HUES64 (cell line): ENCODE measurements around the gene RAB6B.

Experiments used
- H3K27ac ChIP-seq: 2 replicates; pipeline ENCODE4 v1.7.0; 2013; ENCODE audit warnings: low read depth, low read length, inconsistent platforms
- H3K27me3 ChIP-seq: 2 replicates; pipeline ENCODE4 v1.6.1; 2013; ENCODE audit warnings: mild to moderate bottlenecking, low read length; ENCODE audit not compliant: insufficient read depth
- H3K36me3 ChIP-seq: 2 replicates; pipeline ENCODE4 v1.6.1; 2013; ENCODE audit warnings: mild to moderate bottlenecking, low read length; ENCODE audit not compliant: insufficient read depth
- H3K4me1 ChIP-seq: 2 replicates; pipeline ENCODE4 v1.6.1; 2013; ENCODE audit warnings: mild to moderate bottlenecking, low read length, moderate library complexity; ENCODE audit not compliant: insufficient read depth
- H3K4me3 ChIP-seq: 2 replicates; pipeline ENCODE4 v1.5.1; 2013; ENCODE audit warnings: mild to moderate bottlenecking, low read length, moderate library complexity
- H3K9ac ChIP-seq: 2 replicates; pipeline ENCODE4 v1.6.1; 2013; ENCODE audit warnings: mild to moderate bottlenecking, low read depth, low read length
- H3K9me3 ChIP-seq: 2 replicates; pipeline ENCODE4 v1.6.1; 2013; ENCODE audit warnings: low read depth, low read length; ENCODE audit not compliant: insufficient read depth
- WGBS: fragments of 150-250, 120-280 bp; methylation state at CpG from one replicate; pipeline ENCODE4 v1.1.7; 2013; ENCODE audit warnings: missing lambda C conversion rate; 5-methylcytosine and 5-hydroxymethylcytosine counted together

The RAB6B gene

GRCh38 chr3:133872161-133872560 lies 23.5 kb downstream of the RAB6B start:
- H3K27ac ChIP-seq, result no peak overlapping the region
- no peaks in the 10 kb centered on the region for H3K36me3 ChIP-seq
- H3K4me1 ChIP-seq, result peaks cover 7% of the 10 kb centered on the region; the same call in 1 of the 2 replicates
- no peaks in the 10 kb centered on the region for H3K27me3 ChIP-seq
- no peak overlapping the region for H3K9ac ChIP-seq
- no peak overlapping the region for H3K4me3 ChIP-seq
- no peaks in the 10 kb centered on the region for H3K9me3 ChIP-seq
- WGBS, result 92% methylated on average over 4 of the region's 4 CpGs

- H3K27me3 ChIP-seq, result no peaks in the 10 kb centered on the region
- H3K4me3 ChIP-seq, result no peak overlapping the region
- H3K4me1 ChIP-seq, result peaks cover 7% of the 10 kb centered on the region; the same call in 1 of the 2 replicates
- H3K9ac ChIP-seq, result no peak overlapping the region
- H3K27ac ChIP-seq, result no peak overlapping the region
- 97% methylated on average over 10 of the region's 10 CpGs for WGBS
- H3K36me3 ChIP-seq, result no peaks in the 10 kb centered on the region
- no peaks in the 10 kb centered on the region for H3K9me3 ChIP-seq
Measured at GRCh38 chr3:133871368-133872090, 24.2 kb downstream of the RAB6B start.

- Histone ChIP-seq H3K9ac (no peak overlapping the region), H3K27me3 (no peaks in the 10 kb centered on the region), H3K9me3 (no peaks in the 10 kb centered on the region), H3K4me1 (peaks cover 7% of the 10 kb centered on the region; the same call in 1 of the 2 replicates), H3K4me3 (no peak overlapping the region), H3K36me3 (no peaks in the 10 kb centered on the region), H3K27ac (no peak overlapping the region)
Measured at GRCh38 chr3:133870822-133871221, 24.9 kb downstream of the RAB6B start.

GRCh38 chr3:133869586-133869985 lies 26.1 kb downstream of the RAB6B start:
- Histone ChIP-seq H3K27ac (no peak overlapping the region), H3K4me1 (peaks cover 7% of the 10 kb centered on the region; the same call in 1 of the 2 replicates), H3K36me3 (no peaks in the 10 kb centered on the region), H3K9me3 (no peaks in the 10 kb centered on the region), H3K27me3 (no peaks in the 10 kb centered on the region), H3K4me3 (no peak overlapping the region), H3K9ac (no peak overlapping the region)
- 93% methylated on average over 6 of the region's 6 CpGs for WGBS

GRCh38 chr3:133868758-133869475 lies 26.8 kb downstream of the RAB6B start:
- no peaks in the 10 kb centered on the region for H3K36me3 ChIP-seq
- no peaks in the 10 kb centered on the region for H3K27me3 ChIP-seq
- peaks cover 7% of the 10 kb centered on the region; the same call in 1 of the 2 replicates for H3K4me1 ChIP-seq
- no peaks in the 10 kb centered on the region for H3K9me3 ChIP-seq
- H3K4me3 ChIP-seq, result no peak overlapping the region
- 80% methylated on average over 7 of the region's 7 CpGs for WGBS
- H3K27ac ChIP-seq, result no peak overlapping the region
- H3K9ac ChIP-seq, result no peak overlapping the region

GRCh38 chr3:133868186-133868585 lies 27.5 kb downstream of the RAB6B start:
- Histone ChIP-seq H3K27ac (no peak overlapping the region), H3K9me3 (no peaks in the 10 kb centered on the region), H3K36me3 (no peaks in the 10 kb centered on the region), H3K9ac (no peak overlapping the region), H3K4me3 (no peak overlapping the region), H3K4me1 (peaks cover 4% of the 10 kb centered on the region; the same call in 1 of the 2 replicates), H3K27me3 (no peaks in the 10 kb centered on the region)
- 79% methylated on average over 8 of the region's 8 CpGs for WGBS

- Histone ChIP-seq H3K27me3 (no peaks in the 10 kb centered on the region), H3K9ac (no peak overlapping the region), H3K9me3 (no peaks in the 10 kb centered on the region), H3K4me1 (no peaks in the 10 kb centered on the region), H3K27ac (no peak overlapping the region), H3K36me3 (no peaks in the 10 kb centered on the region), H3K4me3 (no peak overlapping the region)
- 96% methylated on average over 3 of the region's 3 CpGs for WGBS
Measured at GRCh38 chr3:133866141-133866540, 29.5 kb downstream of the RAB6B start.

- 82% methylated on average over 5 of the region's 5 CpGs for WGBS
- H3K27me3 ChIP-seq, result no peaks in the 10 kb centered on the region
- H3K27ac ChIP-seq, result no peak overlapping the region
- no peak overlapping the region for H3K9ac ChIP-seq
- no peak overlapping the region for H3K4me3 ChIP-seq
- H3K4me1 ChIP-seq, result no peaks in the 10 kb centered on the region; the same call in 1 of the 2 replicates
- no peaks in the 10 kb centered on the region for H3K9me3 ChIP-seq
- no peaks in the 10 kb centered on the region for H3K36me3 ChIP-seq
Measured at GRCh38 chr3:133865136-133865855, 30.4 kb downstream of the RAB6B start.

- Histone ChIP-seq H3K9me3 (no peaks in the 10 kb centered on the region), H3K4me1 (no peaks in the 10 kb centered on the region; the same call in 1 of the 2 replicates), H3K9ac (no peak overlapping the region), H3K4me3 (no peak overlapping the region), H3K27me3 (no peaks in the 10 kb centered on the region), H3K27ac (no peak overlapping the region), H3K36me3 (no peaks in the 10 kb centered on the region)
- WGBS, result 79% methylated on average over 7 of the region's 7 CpGs
Measured at GRCh38 chr3:133864616-133865015, 31.1 kb downstream of the RAB6B start.

- H3K9me3 ChIP-seq, result no peaks in the 10 kb centered on the region
- WGBS, result 78% methylated on average over 6 of the region's 11 CpGs
- no peaks in the 10 kb centered on the region; the same call in 1 of the 2 replicates for H3K4me1 ChIP-seq
- no peaks in the 10 kb centered on the region for H3K27me3 ChIP-seq
- no peaks in the 10 kb centered on the region for H3K36me3 ChIP-seq
- no peak overlapping the region for H3K27ac ChIP-seq
- H3K4me3 ChIP-seq, result no peak overlapping the region
- H3K9ac ChIP-seq, result no peak overlapping the region
Measured at GRCh38 chr3:133863911-133864310, 31.8 kb downstream of the RAB6B start.

GRCh38 chr3:133862161-133862560 lies 33.5 kb downstream of the RAB6B start:
- no peaks in the 10 kb centered on the region for H3K36me3 ChIP-seq
- H3K4me3 ChIP-seq, result no peak overlapping the region
- no peaks in the 10 kb centered on the region for H3K27me3 ChIP-seq
- no peaks in the 10 kb centered on the region; the same call in 1 of the 2 replicates for H3K4me1 ChIP-seq
- no peak overlapping the region for H3K9ac ChIP-seq
- H3K9me3 ChIP-seq, result no peaks in the 10 kb centered on the region
- H3K27ac ChIP-seq, result no peak overlapping the region
- 88% methylated on average over 4 of the region's 4 CpGs for WGBS
